Body of pancreas (tissue), 4 donors: ENCODE measurements around the gene CCDC57. TPM values are rescaled to one million over a fixed set of nuclear protein-coding genes. Genes with fewer than 3 reads are reported as not detected.

ENCODE experiments used
- ATAC-seq: fragments of 150-250 bp; one replicate; pipeline ENCODE4 v1.9.1; 2016
- DNase-seq, 4 donors: peaks; one replicate each; pipeline ENCODE4 v3.0.0-alpha.2; 2019
- H3K27ac ChIP-seq, 4 donors: fragments of 200-600 bp; sonication (generic); 1 replicate in 3 of 4; 2 replicates in 1 of 4; pipeline versions ENCODE4 v1.5.1 to v1.6.1; 2016 to 2019; ENCODE audit warnings: mild to moderate bottlenecking in 1 of 4, mixed read lengths in 1 of 4, moderate library complexity in 1 of 4
- H3K27me3 ChIP-seq, 2 donors: fragments of 200-600 bp; sonication (generic); one replicate each; pipeline ENCODE4 v1.6.0; 2016; ENCODE audit warnings: mild to moderate bottlenecking in 1 of 2
- H3K36me3 ChIP-seq, 2 donors: fragments of 200-600 bp; sonication (generic); replicated peaks in 1 of 2; 2 replicates each; pipeline ENCODE4 v1.5.1; 2016; ENCODE audit warnings: low read depth in 2 of 2; ENCODE audit not compliant: insufficient read depth in 1 of 2
- H3K4me1 ChIP-seq: fragments of 200-600 bp; sonication (generic); one replicate; pipeline ENCODE4 v1.6.0; 2016
- H3K4me3 ChIP-seq, 2 donors: fragments of 200-600 bp; sonication (generic); 1 replicate in 1 of 2; 2 replicates in 1 of 2; pipeline ENCODE4 v1.5.1; 2016 to 2019
- H3K9me3 ChIP-seq, 3 donors: fragments of 200-600 bp; sonication (generic); 1 replicate in 2 of 3; 2 replicates in 1 of 3; pipeline ENCODE4 v1.5.1; 2016
- POLR2A ChIP-seq, 3 donors: fragments of 450-650 bp; IDR thresholded peaks; one replicate each; pipeline ENCODE4 v1.6.1; 2016; ENCODE audit warnings: antibody characterized with exemption in 3 of 3, mild to moderate bottlenecking in 2 of 3
- WGBS, 2 donors: methylation state at CpG; one replicate each; pipeline ENCODE4 v1.1.5; 2017; 5-methylcytosine and 5-hydroxymethylcytosine counted together
- intact Hi-C: fragments of 100-400 bp; cut with DNase I; formaldehyde crosslinking; loops from one replicate; pipeline ENCODE4 v1.15.1; 2023
- total RNA-seq, 2 donors: library from RNA; depleted of rRNA; stranded (reverse); fragments of >200 nt; gene quantifications; one replicate each; pipeline ENCODE4 v1.1.0, GENCODE V29; 2016
- TF ChIP-seq, protein P1 (sequence below), 7 experiments: fragments of 450-650 bp in 4 of 7; fragments of 200-600 bp in 3 of 7; sonication (generic) in 3 of 7; IDR thresholded peaks; one replicate each; pipeline ENCODE4 v1.5.1; 2016 to 2019; ENCODE audit warnings: antibody characterized with exemption in 7 of 7

Gene CCDC57
- total RNA-seq, 2 donors from 2014 or later = 24.1 to 60.3 TPM

DNA sequence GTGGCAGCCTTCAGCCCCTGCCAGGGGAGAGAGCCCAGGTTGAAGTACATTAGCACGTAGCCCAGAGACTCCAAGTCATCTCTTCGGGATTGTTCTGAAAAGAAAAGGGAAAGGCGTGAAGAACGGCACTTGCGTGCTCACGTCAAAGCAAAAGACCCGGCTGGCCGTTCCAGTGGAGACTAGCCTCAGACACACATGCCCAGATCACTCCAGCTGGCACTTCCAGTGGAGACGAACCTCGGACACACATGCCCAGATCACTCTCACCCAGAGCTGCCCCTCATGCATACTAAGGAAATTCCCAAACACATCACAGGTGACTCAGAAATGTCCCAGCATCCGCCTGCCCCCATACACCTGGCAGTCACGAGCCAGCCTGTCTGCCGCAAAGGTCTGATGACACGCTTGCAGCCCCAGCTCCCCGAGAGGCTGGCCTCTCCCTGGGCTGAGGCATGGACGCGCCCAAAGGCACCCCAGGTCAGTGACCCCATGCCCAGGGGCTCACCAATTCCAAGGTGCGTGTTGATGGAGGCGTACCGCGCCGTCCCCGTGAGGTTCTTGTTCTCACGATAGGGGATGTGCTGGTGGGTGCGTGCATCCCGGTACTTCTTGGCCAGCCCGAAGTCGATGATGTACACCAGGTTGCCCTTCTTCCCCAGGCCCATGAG is 40.0 kb upstream of the CCDC57 start:
- H3K36me3 ChIP-seq = peaks cover 57 to 62% of the 10 kb centered on the region in 2 donors
- DNase-seq = no peak
- no peaks in the 10 kb centered on the region for H3K27me3 ChIP-seq
- 93 to 96% methylated on average over 14 to 27 of the region's 28 CpGs for WGBS, 2 donors
- H3K9me3 ChIP-seq = no peaks in the 10 kb centered on the region
- no peaks in the 10 kb centered on the region for H3K4me1 ChIP-seq
- no peak overlapping the region for H3K4me3 ChIP-seq
- H3K27ac ChIP-seq = no peak overlapping the region
- ATAC-seq = no peak
- intact Hi-C loops = no loop called here
- TF ChIP-seq, protein P1, sequence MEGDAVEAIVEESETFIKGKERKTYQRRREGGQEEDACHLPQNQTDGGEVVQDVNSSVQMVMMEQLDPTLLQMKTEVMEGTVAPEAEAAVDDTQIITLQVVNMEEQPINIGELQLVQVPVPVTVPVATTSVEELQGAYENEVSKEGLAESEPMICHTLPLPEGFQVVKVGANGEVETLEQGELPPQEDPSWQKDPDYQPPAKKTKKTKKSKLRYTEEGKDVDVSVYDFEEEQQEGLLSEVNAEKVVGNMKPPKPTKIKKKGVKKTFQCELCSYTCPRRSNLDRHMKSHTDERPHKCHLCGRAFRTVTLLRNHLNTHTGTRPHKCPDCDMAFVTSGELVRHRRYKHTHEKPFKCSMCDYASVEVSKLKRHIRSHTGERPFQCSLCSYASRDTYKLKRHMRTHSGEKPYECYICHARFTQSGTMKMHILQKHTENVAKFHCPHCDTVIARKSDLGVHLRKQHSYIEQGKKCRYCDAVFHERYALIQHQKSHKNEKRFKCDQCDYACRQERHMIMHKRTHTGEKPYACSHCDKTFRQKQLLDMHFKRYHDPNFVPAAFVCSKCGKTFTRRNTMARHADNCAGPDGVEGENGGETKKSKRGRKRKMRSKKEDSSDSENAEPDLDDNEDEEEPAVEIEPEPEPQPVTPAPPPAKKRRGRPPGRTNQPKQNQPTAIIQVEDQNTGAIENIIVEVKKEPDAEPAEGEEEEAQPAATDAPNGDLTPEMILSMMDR (IDR thresholded peaks at IDR 0.05) = no peak
- TF ChIP-seq POLR2A (IDR thresholded peaks at IDR 0.05) = no peak

DNA sequence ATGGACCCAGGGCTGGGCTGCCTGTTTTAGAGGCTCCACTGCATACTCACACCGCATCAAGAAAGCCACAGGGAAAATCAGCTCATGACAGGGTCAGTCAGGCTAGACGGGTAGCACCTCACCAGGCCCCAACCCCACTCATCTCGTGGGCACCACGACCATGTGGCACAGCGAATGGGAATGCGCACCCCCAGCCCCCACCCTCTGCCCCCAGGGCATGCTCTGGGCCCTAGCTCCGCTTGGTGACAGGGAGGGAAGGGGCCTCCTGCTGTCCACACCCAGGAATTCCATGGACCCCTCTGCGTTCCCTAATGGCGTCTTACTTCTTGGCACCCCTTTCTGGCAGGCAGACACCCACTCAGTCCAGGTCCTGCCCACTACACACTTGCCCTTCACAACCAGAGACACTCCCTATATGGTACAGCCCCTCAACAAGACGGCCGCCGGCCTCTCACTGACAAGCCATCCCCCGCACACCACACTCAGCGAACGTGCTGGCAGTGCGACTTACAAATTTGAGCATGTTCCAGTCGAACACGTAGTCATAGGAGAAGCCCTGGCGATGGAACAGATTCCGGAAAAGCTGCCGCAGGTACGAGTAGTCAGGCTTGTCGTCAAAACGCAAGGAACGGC is 38.3 kb upstream of the CCDC57 start:
- no peaks in the 10 kb centered on the region for H3K27me3 ChIP-seq
- H3K27ac ChIP-seq = no peak overlapping the region
- DNase-seq = no peak
- H3K4me3 ChIP-seq = no peak overlapping the region
- peaks cover 57 to 70% of the 10 kb centered on the region in 2 donors for H3K36me3 ChIP-seq
- peaks cover 9% of the 10 kb centered on the region for H3K4me1 ChIP-seq
- intact Hi-C loops = no loop called here
- no peak for TF ChIP-seq POLR2A (IDR thresholded peaks at IDR 0.05)
- TF ChIP-seq, protein P1 (IDR thresholded peaks at IDR 0.05) = no peak
- ATAC-seq = no peak
- 88 to 94% methylated on average over 15 to 25 of the region's 25 CpGs for WGBS, 2 donors
- H3K9me3 ChIP-seq = no peaks in the 10 kb centered on the region

DNA sequence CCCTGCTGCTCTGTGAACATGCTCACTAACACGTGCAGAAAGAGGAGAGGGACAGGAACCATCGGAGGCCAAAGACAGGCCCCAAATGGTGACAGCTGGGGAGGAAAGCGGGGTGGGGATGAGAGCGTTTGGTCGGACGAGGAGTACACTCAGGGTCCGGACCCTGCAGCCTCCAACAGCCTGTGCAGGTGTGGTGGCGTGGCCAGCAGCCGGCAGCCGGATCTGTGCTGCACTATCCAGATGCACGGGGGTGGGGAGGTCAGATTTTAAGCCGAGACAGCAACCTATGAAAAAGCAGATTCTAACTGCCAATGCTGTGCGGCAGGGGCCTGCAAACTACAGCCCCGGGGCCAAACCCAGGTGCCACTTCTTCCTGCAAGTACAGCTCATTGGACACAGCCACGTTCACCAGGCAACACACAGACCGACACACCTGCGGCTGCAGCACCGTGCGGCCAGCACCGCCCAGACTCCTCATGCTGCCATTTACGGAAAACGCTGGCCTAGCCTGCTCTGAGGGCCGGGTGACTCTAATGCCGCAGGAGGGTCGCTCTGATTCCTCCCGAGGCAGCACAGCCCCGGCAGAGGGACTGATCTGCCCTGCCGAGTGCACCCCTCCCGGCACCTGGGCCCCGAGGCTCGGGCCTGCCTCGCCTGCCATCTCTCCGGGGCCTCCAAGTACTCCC is 37.4 kb upstream of the CCDC57 start:
- DNase-seq = no peak
- TF ChIP-seq, protein P1 (IDR thresholded peaks at IDR 0.05) = no peak
- no peak for TF ChIP-seq POLR2A (IDR thresholded peaks at IDR 0.05)
- Histone ChIP-seq H3K27me3 (no peaks in the 10 kb centered on the region), H3K4me1 (peaks cover 9% of the 10 kb centered on the region), H3K36me3 (peaks cover 58 to 73% of the 10 kb centered on the region in 2 donors), H3K27ac (no peak overlapping the region), H3K4me3 (no peak overlapping the region), H3K9me3 (no peaks in the 10 kb centered on the region)
- ATAC-seq = no peak
- intact Hi-C loops = no loop called here
- 89 to 93% methylated on average over 15 to 33 of the region's 33 CpGs for WGBS, 2 donors

DNA sequence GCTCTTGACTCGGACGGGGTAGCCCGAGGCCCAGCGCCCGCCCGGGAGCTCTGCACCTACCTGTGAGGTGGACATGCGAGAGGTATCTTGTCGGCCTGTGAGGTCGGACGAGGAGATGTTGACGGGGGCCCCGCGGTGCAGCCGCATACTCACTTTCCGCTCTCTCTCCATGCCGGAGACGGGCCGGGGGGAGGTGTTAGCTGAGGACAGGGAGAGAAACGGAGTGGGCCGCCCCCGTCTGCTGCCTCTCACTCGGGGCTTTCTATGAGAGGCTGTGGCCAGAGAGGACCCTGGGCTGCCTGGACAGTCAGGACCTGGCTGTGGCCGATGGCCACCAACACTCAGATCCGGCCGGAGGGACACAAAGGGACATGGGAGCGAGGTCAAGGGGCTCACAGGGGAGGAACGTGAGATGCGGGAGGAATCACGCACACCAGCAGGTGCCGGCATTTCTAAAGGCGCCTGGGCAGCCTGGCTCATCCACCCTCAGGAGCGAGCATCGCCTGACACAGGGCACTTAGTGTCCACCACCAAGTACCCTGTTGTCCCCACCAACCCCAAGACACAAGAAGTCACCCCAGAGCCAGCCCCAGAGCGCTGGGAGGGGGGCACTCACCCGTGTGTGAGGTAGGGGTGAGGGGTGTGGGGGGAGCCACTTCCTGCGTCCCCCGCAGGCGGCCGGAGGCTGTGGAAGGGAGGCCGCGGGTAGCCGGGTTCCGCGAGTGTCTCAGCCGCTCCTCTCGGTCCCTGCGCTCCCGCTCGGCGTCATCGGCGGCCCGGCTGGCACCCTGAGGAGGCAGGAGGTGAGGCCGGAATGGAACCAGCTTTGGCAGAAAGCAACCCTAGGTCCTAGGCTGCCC is 36.4 kb upstream of the CCDC57 start:
- peaks cover 66 to 76% of the 10 kb centered on the region in 2 donors for H3K36me3 ChIP-seq
- H3K27ac ChIP-seq = no peak overlapping the region
- WGBS, 2 donors = 92% methylated on average over 49 to 52 of the region's 54 CpGs
- no peaks in the 10 kb centered on the region for H3K27me3 ChIP-seq
- DNase-seq (no peak), ATAC-seq (no peak)
- H3K4me3 ChIP-seq = no peak overlapping the region
- no peak for TF ChIP-seq POLR2A (IDR thresholded peaks at IDR 0.05)
- TF ChIP-seq, protein P1 (IDR thresholded peaks at IDR 0.05) = no peak
- H3K4me1 ChIP-seq = peaks cover 9% of the 10 kb centered on the region
- H3K9me3 ChIP-seq = no peaks in the 10 kb centered on the region
- intact Hi-C loops = no loop called here
